Mammary epithelial cell (primary cell): ENCODE data around the gene STOM.

Experiments
- CTCF ChIP-seq, 2 donors: IDR thresholded peaks in 1 of 2; conservative IDR thresholded peaks in 1 of 2; 2 replicates each; pipeline ENCODE4 v1.5.1; 2011 to 2012; ENCODE audit warnings: inconsistent platforms in 2 of 2, low read length in 2 of 2, mild to moderate bottlenecking in 2 of 2, control low read depth in 1 of 2, low read depth in 1 of 2; ENCODE audit not compliant: insufficient read depth in 1 of 2; ENCODE audit errors: extremely low read depth in 1 of 2
- EZH2 ChIP-seq: IDR thresholded peaks from 2 replicates; pipeline ENCODE4 v1.6.1; 2012; ENCODE audit warnings: low read length, inconsistent platforms, borderline replicate concordance

GRCh38 chr9:121350993-121351561 lies 19.0 kb downstream of the STOM start:
- TF ChIP-seq CTCF (conservative IDR thresholded peaks at IDR 0.05 in 1 of 2, IDR thresholded peaks at IDR 0.05 in 1 of 2; ENCODE audit: extremely low read depth in 1 of 2, insufficient read depth in 1 of 2, low read depth in 1 of 2, low read length in 2 of 2) = no peak
- TF ChIP-seq EZH2 = no peak
